Measurements from ENCODE around the gene DPP6.

- no peak for TF ChIP-seq CTCF (IDR thresholded peaks at IDR 0.05)
- no peak for TF ChIP-seq POLR2A (IDR thresholded peaks at IDR 0.05)
Observed at GRCh38 chr7:154877031-154877430, 824.8 kb downstream of the DPP6 start.

Measured in Peyer's patch (tissue), 4 donors.